Activated CD4-positive, alpha-beta T cell treated with anti-CD3 and anti-CD28 coated beads, Interleukin-2, amount 10 ng/mL, durations not matched to agents 7 days and 5 days (primary cell): ENCODE measurements around the gene ACSF2. TPM values are rescaled to one million over a fixed set of nuclear protein-coding genes. Genes with fewer than 3 reads are reported as not detected.

Experiments used
- CTCF ChIA-PET: fragments of 350-600 bp; sonication (Branson Sonifier 250); formaldehyde crosslinking; loops from one replicate; lab custom pipeline; 2021; ENCODE audit warnings: antibody characterized with exemption; lab: Charles Lee
- POLR2A ChIA-PET: fragments of 350-600 bp; sonication (Branson Sonifier 250); formaldehyde crosslinking; loops from one replicate; lab custom pipeline; 2021; ENCODE audit warnings: antibody characterized with exemption; lab: Charles Lee
- DNase-seq: peaks from one replicate; pipeline ENCODE4 v3.0.0-alpha.2; 2020
- H3K27ac Mint-ChIP-seq: one replicate; pipeline ENCODE4 v1.8.0; 2021; ENCODE audit warnings: mild to moderate bottlenecking, moderate library complexity, mixed read lengths
- H3K27me3 Mint-ChIP-seq: one replicate; pipeline ENCODE4 v1.8.0; 2021; ENCODE audit warnings: mixed read lengths
- H3K36me3 Mint-ChIP-seq: one replicate; pipeline ENCODE4 v1.8.0; 2021; ENCODE audit warnings: low read depth, mixed read lengths
- H3K4me1 Mint-ChIP-seq: one replicate; pipeline ENCODE4 v1.8.0; 2021; ENCODE audit warnings: mixed read lengths
- H3K4me3 Mint-ChIP-seq: one replicate; pipeline ENCODE4 v1.8.0; 2021; ENCODE audit warnings: mild to moderate bottlenecking, moderate library complexity, mixed read lengths
- H3K9me3 Mint-ChIP-seq: one replicate; pipeline ENCODE4 v1.8.0; 2021; ENCODE audit warnings: mixed read lengths
- total RNA-seq, 2 experiments: library from RNA; stranded (reverse); gene quantifications; one replicate each; pipeline ENCODE4 v1.2.3, GENCODE V29; 2021

Gene ACSF2
- total RNA-seq, 2 experiments from 2014 or later = 24.5 to 31.4 TPM

GRCh38 chr17:50428831-50429424 lies 2.9 kb downstream of the ACSF2 start:
- DNase-seq = no peak
- no peaks in the 10 kb centered on the region for H3K27me3 Mint-ChIP-seq
- no peaks in the 10 kb centered on the region for H3K9me3 Mint-ChIP-seq
- POLR2A ChIA-PET = no interaction called here
- no peak overlapping the region for H3K27ac Mint-ChIP-seq
- H3K4me1 Mint-ChIP-seq = peaks cover 23% of the 10 kb centered on the region
- no peak overlapping the region for H3K4me3 Mint-ChIP-seq
- H3K36me3 Mint-ChIP-seq = no peaks in the 10 kb centered on the region
- CTCF ChIA-PET = interaction anchor here (0.6 to 2.3 kb wide), 3 partner anchors 32 to 784 kb away, joined by 3 to 13 read pairs (median 5); partner anchors contain the start of gene LRRC59

GRCh38 chr17:50429793-50430192 lies 3.8 kb downstream of the ACSF2 start:
- Mint-ChIP-seq H3K27me3 (no peaks in the 10 kb centered on the region), H3K27ac (no peak overlapping the region), H3K4me3 (no peak overlapping the region), H3K9me3 (no peaks in the 10 kb centered on the region), H3K4me1 (peaks cover 26% of the 10 kb centered on the region), H3K36me3 (no peaks in the 10 kb centered on the region)
- ChIA-PET POLR2A (no interaction called here), CTCF (interaction anchor here (0.6 to 2.3 kb wide), 2 partner anchors 32 to 785 kb away, joined by 5 to 13 read pairs; partner anchors contain the start of gene LRRC59)
- DNase-seq = no peak

- CTCF ChIA-PET = interaction anchor here (1.5 to 2.3 kb wide), 2 partner anchors 34 kb away, joined by 5 to 13 read pairs; partner anchors contain the start of gene LRRC59
- no peaks in the 10 kb centered on the region for H3K9me3 Mint-ChIP-seq
- POLR2A ChIA-PET = no interaction called here
- H3K27me3 Mint-ChIP-seq = no peaks in the 10 kb centered on the region
- no peak overlapping the region for H3K27ac Mint-ChIP-seq
- no peak for DNase-seq
- no peaks in the 10 kb centered on the region for H3K36me3 Mint-ChIP-seq
- peaks cover 18% of the 10 kb centered on the region for H3K4me1 Mint-ChIP-seq
- no peak overlapping the region for H3K4me3 Mint-ChIP-seq
Observed at GRCh38 chr17:50430821-50431618, 5.0 kb downstream of the ACSF2 start.

GRCh38 chr17:50432125-50432762 lies 6.2 kb downstream of the ACSF2 start:
- H3K4me3 Mint-ChIP-seq = no peak overlapping the region
- no peak overlapping the region for H3K27ac Mint-ChIP-seq
- H3K36me3 Mint-ChIP-seq = no peaks in the 10 kb centered on the region
- peaks cover 12% of the 10 kb centered on the region for H3K4me1 Mint-ChIP-seq
- DNase-seq = no peak
- no peaks in the 10 kb centered on the region for H3K27me3 Mint-ChIP-seq
- CTCF ChIA-PET = interaction anchor here (1.1 to 1.5 kb wide), 2 partner anchors 28 to 35 kb away, joined by 3 to 5 read pairs; partner anchors contain the start of gene LRRC59
- POLR2A ChIA-PET = no interaction called here
- no peaks in the 10 kb centered on the region for H3K9me3 Mint-ChIP-seq

GRCh38 chr17:50437409-50437808 lies 11.4 kb downstream of the ACSF2 start:
- no peaks in the 10 kb centered on the region for H3K27me3 Mint-ChIP-seq
- H3K4me3 Mint-ChIP-seq = no peak overlapping the region
- no peaks in the 10 kb centered on the region for H3K9me3 Mint-ChIP-seq
- POLR2A ChIA-PET = no interaction called here
- H3K27ac Mint-ChIP-seq = no peak overlapping the region
- no peak for DNase-seq
- H3K36me3 Mint-ChIP-seq = no peaks in the 10 kb centered on the region
- CTCF ChIA-PET = interaction anchor here (0.5 to 1.1 kb wide), 4 partner anchors 40 to 287 kb away, joined by 3 to 4 read pairs (median 3); partner anchors contain the start of genes LRRC59 and PPP1R9B
- H3K4me1 Mint-ChIP-seq = peaks cover 6% of the 10 kb centered on the region

- Mint-ChIP-seq H3K9me3 (no peaks in the 10 kb centered on the region), H3K27ac (no peak overlapping the region), H3K4me3 (no peak overlapping the region), H3K4me1 (peaks cover 3% of the 10 kb centered on the region), H3K27me3 (no peaks in the 10 kb centered on the region), H3K36me3 (no peaks in the 10 kb centered on the region)
- no peak for DNase-seq
- CTCF ChIA-PET = interaction anchor here (1.0 kb wide), 1 partner anchor 42 kb away, joined by 3 read pairs; the partner anchor contains the start of gene LRRC59
- POLR2A ChIA-PET = no interaction called here
Observed at GRCh38 chr17:50439008-50439407, 13.0 kb downstream of the ACSF2 start.

- no peak overlapping the region for H3K4me3 Mint-ChIP-seq
- no peak overlapping the region for H3K27ac Mint-ChIP-seq
Observed at GRCh38 chr17:50440172-50440837, 14.3 kb downstream of the ACSF2 start.

GRCh38 chr17:50440838-50441829 lies 15.1 kb downstream of the ACSF2 start:
- Mint-ChIP-seq H3K36me3 (no peaks in the 10 kb centered on the region), H3K9me3 (no peaks in the 10 kb centered on the region), H3K27me3 (no peaks in the 10 kb centered on the region), H3K4me3 (no peak overlapping the region), H3K4me1 (no peaks in the 10 kb centered on the region), H3K27ac (no peak overlapping the region)
- ChIA-PET CTCF (interaction anchor here (0.6 to 1.2 kb wide), 2 partner anchors 15 to 591 kb away, joined by 3 read pairs; no protein-coding TSS in a partner anchor), POLR2A (no interaction called here)
- DNase-seq = no peak

More at GRCh38 chr17:50440172-50440837, 14.3 kb downstream of the ACSF2 start:
- POLR2A ChIA-PET = no interaction called here
- H3K9me3 Mint-ChIP-seq = no peaks in the 10 kb centered on the region
- no peaks in the 10 kb centered on the region for H3K4me1 Mint-ChIP-seq
- H3K27me3 Mint-ChIP-seq = no peaks in the 10 kb centered on the region
- no peaks in the 10 kb centered on the region for H3K36me3 Mint-ChIP-seq
- CTCF ChIA-PET = interaction anchor here (0.6 to 1.2 kb wide), 2 partner anchors 16 to 590 kb away, joined by 3 read pairs; no protein-coding TSS in a partner anchor
- DNase-seq = no peak

- H3K9me3 Mint-ChIP-seq = no peaks in the 10 kb centered on the region
- no peak for DNase-seq
- H3K27ac Mint-ChIP-seq = no peak overlapping the region
- H3K36me3 Mint-ChIP-seq = no peaks in the 10 kb centered on the region
- H3K4me3 Mint-ChIP-seq = no peak overlapping the region
- POLR2A ChIA-PET = no interaction called here
- no peaks in the 10 kb centered on the region for H3K27me3 Mint-ChIP-seq
- CTCF ChIA-PET = interaction anchor here (1.1 to 1.5 kb wide), 2 partner anchors 10 to 18 kb away, joined by 3 to 5 read pairs; partner anchors contain the start of gene ACSF2
- no peaks in the 10 kb centered on the region for H3K4me1 Mint-ChIP-seq
Observed at GRCh38 chr17:50443505-50443974, 17.5 kb downstream of the ACSF2 start.

GRCh38 chr17:50444841-50445715 lies 19.1 kb downstream of the ACSF2 start:
- ChIA-PET CTCF (interaction anchor here (1.0 to 1.1 kb wide), 3 partner anchors 9 to 84 kb away, joined by 3 to 5 read pairs (median 3); no protein-coding TSS in a partner anchor), POLR2A (no interaction called here)
- DNase-seq = no peak
- no peak overlapping the region for H3K4me3 Mint-ChIP-seq
- no peaks in the 10 kb centered on the region for H3K9me3 Mint-ChIP-seq
- no peaks in the 10 kb centered on the region for H3K27me3 Mint-ChIP-seq
- H3K27ac Mint-ChIP-seq = peak overlapping the region; percentile 47
- no peaks in the 10 kb centered on the region for H3K36me3 Mint-ChIP-seq
- no peaks in the 10 kb centered on the region for H3K4me1 Mint-ChIP-seq
